Mononuclear cell (primary cell): ENCODE measurements around the gene MBD3. TPM values are rescaled to one million over a fixed set of nuclear protein-coding genes. Genes with fewer than 3 reads are reported as not detected.
"Not testable (repeated sequence)": the region's sequence is repeated elsewhere in the genome, so short reads cannot be mapped to it uniquely, and the experiment has no call there.

Source experiments
- H3K27me3 ChIP-seq: 2 replicates; pipeline ENCODE4 v1.6.0; 2011; ENCODE audit warnings: low read length, control low read depth; ENCODE audit not compliant: insufficient read depth
- H3K4me1 ChIP-seq: 2 replicates; pipeline ENCODE4 v1.5.1; 2011; ENCODE audit warnings: mild to moderate bottlenecking, low read length, control low read depth; ENCODE audit not compliant: insufficient read depth
- H3K4me3 ChIP-seq: 2 replicates; pipeline ENCODE4 v1.5.1; 2011; ENCODE audit warnings: mild to moderate bottlenecking, low read length, moderate library complexity
- H3K9me3 ChIP-seq: 2 replicates; pipeline ENCODE4 v1.5.1; 2011; ENCODE audit warnings: low read depth, mild to moderate bottlenecking, control low read depth, low read length
- total RNA-seq: library from RNA; depleted of rRNA; stranded (reverse); fragments of >200 nt; gene quantifications from one replicate; pipeline ENCODE4 v1.2.3, GENCODE V29; 2012

The MBD3 gene
- total RNA-seq, 1 donor, result 25.1 TPM

DNA sequence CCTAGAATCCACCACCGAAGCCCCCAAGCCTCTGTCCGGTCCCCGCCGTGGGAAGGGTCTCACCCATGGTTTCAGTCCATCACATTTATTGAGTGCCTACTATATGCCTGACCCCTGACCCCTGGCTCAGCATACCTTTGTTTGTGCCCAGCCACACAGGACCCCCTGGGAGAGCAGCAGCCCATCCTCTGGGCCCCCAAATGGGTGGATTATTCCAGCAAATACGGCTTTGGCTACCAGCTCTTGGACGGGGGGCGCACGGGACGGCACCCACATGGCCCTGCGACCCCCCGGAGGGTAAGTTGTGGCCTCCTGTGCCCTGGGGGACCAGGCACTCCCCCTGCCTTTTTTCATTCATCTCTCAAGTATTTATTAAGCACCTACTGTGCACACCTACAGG, 61.1 kb downstream of the MBD3 start:
- Histone ChIP-seq H3K4me1 (no peaks in the 10 kb centered on the region), H3K27me3 (no peaks in the 10 kb centered on the region), H3K9me3 (no peaks in the 10 kb centered on the region), H3K4me3 (no peak overlapping the region)

DNA sequence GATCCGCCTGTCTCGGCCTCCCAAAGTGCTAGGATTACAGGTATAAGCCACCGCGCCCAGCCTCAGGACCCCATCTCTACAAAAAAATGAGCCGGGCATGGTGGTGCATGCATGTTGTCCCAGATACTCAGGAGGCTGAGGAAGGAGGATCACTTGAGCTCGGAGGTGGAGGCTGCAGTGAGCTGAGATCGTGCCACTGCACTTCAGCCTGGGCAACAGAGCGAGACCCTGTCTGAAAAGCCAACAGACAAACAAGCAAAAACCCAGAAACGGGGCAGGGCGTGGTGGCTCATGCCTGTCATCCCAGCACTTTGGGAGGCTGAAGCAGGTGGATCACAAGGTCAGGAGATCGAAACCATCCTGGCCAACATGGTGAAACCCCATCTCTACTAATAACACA, 61.8 kb downstream of the MBD3 start:
- not testable (repeated sequence) for H3K9me3 ChIP-seq, H3K4me3 ChIP-seq, H3K27me3 ChIP-seq, H3K4me1 ChIP-seq

DNA sequence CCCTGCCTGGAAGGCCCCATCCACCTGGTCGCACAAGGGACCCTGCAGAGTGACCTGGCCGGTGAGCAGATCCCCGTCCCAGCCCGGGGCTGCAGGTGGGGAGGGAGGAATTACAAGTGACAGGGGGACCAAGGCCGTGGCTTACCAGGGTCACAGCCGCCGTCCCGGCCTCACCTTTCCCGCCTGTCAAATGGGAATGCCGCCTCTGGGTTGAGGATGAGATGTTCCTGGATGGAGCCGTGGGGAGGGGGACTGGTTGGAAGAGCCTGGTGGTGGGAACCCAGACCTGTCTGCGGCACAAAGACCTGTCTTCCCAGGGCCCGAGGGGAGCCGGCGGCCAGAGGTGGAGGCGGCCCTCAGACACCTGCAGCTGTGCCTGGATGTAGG, 63.2 kb downstream of the MBD3 start:
- no peaks in the 10 kb centered on the region for H3K9me3 ChIP-seq
- H3K4me1 ChIP-seq, result no peaks in the 10 kb centered on the region
- H3K4me3 ChIP-seq, result no peak overlapping the region
- H3K27me3 ChIP-seq, result peaks cover 8% of the 10 kb centered on the region

DNA sequence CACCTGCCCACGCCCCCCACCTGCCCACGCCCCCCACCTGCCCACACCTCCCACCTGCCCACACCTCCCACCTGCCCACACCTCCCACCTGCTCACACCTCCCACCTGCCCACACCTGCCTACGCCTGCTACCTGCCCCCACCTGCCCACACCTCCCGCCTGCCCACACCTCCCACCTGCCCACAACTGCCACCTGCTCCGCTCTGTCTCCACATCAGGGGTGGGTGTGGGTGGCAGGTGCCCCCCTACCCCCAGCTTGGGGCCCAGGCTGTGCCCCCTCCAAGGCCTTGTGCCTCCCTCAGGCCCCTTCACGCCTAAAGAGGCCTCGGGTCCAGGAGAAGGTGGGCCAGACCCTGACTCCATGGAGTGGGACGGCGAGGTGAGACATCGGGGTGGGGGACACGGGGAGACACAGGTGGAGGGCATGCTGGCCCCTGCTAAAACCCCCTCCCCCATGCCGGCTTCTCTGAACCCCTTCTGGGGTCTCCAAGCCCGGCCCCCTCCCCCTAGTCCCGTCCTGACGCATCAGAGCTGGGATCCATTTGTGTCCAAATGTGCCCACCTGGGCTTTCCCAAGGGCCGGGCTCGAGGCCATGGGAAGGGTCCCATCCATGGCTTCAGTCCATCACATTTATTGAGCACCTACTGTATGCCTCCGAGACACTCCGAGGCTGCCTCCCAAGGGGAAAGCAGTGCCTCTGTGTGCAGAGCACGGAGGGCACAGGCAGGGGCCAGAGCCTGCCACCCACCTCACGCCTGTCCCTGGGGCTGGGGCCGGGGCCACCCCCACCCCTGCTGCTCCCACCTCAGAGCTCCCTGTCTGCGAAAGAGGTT, 63.9 kb downstream of the MBD3 start:
- Histone ChIP-seq H3K4me3 (no peak overlapping the region), H3K27me3 (peaks cover 10% of the 10 kb centered on the region), H3K9me3 (no peaks in the 10 kb centered on the region), H3K4me1 (no peaks in the 10 kb centered on the region)

DNA sequence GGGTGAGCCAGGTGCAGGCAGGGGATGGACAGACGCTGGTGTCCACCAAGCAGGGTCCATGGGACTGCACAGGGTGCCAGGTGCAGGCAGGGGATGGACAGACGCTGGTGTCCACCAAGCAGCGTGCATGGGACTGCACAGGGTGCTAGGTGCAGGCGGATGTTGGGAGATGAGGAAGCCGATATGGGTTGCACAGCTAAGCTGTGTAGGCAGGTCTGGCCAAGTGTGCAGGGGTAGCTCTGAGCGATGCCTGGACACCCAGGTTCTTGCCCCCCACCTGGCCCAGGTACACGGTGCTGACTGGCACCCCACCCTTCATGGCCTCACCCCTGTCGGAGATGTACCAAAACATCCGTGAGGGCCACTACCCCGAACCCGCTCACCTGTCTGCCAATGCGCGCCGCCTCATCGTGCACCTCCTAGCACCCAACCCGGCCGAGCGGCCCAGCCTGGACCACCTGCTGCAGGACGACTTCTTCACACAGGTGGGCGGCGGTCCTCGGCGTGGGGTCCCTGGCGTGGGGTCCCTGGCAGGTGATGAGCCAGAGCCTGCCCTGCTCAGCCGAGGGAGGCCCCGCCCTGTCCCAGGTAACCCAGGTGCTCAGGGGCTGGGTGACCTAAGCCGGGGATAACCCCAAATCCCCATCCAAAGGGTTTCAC, 64.9 kb downstream of the MBD3 start:
- H3K9me3 ChIP-seq, result no peaks in the 10 kb centered on the region
- peaks cover 18% of the 10 kb centered on the region for H3K27me3 ChIP-seq
- no peaks in the 10 kb centered on the region for H3K4me1 ChIP-seq
- no peak overlapping the region for H3K4me3 ChIP-seq

DNA sequence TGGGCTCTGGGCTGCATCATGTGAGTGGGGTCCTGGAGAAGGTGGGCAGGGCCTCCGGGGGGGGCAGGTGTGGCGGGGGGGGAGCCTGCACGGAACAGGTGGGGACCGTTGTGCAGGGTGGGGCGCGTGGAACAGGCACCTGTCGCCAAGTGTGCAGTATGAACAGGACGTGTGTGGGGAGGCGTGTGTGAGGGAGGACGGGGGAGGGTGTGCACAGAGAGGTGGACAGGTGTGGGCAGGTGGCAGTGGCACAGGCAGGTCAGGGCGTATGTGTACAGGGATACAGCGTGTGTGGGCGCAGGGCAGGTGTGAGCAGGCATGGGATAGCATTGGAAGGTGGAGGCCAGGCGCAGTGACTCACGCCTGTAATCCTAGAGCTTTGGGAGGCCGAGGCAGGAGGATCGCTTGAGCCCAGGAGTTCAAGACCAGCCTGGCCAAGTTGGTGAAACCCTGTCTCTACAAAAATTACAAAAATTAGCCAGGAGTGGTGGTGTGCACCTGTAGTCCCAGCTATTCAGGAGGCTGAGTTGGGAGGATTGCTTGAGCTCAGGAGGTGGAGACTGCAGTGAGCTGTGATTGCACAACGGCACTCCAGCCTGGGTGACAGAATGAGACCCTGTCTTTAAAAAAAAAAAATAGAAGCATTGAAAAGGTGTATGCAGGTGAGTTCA, 65.6 kb downstream of the MBD3 start:
- no peak overlapping the region for H3K4me3 ChIP-seq
- H3K9me3 ChIP-seq, result no peaks in the 10 kb centered on the region
- peaks cover 19% of the 10 kb centered on the region for H3K27me3 ChIP-seq
- no peaks in the 10 kb centered on the region for H3K4me1 ChIP-seq

DNA sequence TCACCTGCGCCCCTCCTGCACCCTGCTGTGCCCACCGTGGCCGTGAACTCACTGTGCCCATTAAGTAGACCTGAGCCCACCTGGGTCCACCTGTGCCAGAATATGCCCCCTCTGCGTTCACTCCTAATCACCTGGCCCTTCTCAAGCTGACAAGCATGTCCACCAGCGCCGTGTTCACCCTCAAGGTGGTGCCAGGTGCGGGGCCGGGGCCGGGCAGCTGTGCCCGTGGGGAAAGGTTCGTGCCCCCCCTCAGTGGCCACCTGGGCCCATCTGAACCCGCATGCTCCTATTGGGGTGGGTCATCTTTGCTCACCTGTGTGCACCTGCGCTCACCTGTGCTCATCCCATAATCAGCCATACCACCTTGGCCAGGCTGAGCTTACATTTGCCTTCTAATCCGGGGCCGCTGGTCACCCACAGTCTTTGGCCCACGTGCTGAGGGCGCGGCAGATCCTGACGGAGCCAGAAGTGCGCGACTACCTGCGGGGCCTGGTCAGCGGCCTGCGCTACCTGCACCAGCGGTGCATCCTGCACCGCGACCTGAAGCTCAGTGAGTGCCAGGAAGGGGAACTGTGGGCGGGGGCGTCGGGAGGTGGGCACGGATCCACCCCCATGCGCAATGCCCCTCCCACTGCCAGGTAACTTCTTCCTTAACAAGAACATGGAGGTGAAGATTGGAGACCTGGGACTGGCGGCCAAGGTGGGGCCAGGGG, 66.4 kb downstream of the MBD3 start:
- H3K27me3 ChIP-seq, result peaks cover 19% of the 10 kb centered on the region
- H3K4me1 ChIP-seq, result no peaks in the 10 kb centered on the region
- no peak overlapping the region for H3K4me3 ChIP-seq
- H3K9me3 ChIP-seq, result no peaks in the 10 kb centered on the region

DNA sequence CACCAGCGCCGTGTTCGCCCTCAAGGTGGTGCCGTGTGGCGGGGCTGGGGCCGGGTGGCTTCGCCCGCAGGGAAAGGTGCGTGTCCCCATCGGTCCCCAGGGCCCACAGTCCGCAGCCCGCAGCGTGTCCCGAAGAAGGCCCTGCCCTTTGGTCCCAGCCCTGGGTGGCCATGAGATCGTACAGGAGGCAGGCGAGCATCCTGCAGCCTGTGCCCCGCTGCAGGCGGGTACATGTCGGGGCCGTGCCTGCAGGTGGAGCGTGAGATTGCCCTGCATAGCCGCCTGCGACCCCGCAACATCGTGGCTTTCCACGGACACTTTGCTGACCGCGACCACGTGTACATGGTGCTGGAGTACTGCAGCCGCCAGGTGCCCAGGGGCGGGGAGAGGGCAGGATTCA, 67.3 kb downstream of the MBD3 start:
- H3K9me3 ChIP-seq, result no peaks in the 10 kb centered on the region
- no peak overlapping the region for H3K4me3 ChIP-seq
- H3K4me1 ChIP-seq, result no peaks in the 10 kb centered on the region
- H3K27me3 ChIP-seq, result peaks cover 19% of the 10 kb centered on the region

DNA sequence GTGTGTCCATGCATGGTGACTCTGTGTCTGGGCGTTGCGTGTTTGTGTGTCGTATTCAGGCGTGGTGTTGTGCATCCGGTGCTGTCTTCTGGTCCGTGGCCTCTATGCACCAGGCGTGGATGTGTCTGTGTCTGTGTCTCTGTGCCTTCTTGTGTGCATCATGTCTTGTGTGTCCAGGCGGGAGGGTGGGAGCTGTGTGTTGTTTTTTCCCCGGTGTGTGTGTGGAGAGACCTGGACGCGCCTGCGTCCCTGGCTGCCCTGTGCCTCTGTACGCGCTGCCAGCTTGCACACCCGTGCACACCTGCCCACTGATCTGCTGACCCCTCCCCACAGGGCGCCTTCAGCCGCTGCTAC, 67.7 kb downstream of the MBD3 start:
- Histone ChIP-seq H3K4me1 (no peaks in the 10 kb centered on the region), H3K27me3 (peaks cover 19% of the 10 kb centered on the region), H3K4me3 (no peak overlapping the region), H3K9me3 (no peaks in the 10 kb centered on the region)

DNA sequence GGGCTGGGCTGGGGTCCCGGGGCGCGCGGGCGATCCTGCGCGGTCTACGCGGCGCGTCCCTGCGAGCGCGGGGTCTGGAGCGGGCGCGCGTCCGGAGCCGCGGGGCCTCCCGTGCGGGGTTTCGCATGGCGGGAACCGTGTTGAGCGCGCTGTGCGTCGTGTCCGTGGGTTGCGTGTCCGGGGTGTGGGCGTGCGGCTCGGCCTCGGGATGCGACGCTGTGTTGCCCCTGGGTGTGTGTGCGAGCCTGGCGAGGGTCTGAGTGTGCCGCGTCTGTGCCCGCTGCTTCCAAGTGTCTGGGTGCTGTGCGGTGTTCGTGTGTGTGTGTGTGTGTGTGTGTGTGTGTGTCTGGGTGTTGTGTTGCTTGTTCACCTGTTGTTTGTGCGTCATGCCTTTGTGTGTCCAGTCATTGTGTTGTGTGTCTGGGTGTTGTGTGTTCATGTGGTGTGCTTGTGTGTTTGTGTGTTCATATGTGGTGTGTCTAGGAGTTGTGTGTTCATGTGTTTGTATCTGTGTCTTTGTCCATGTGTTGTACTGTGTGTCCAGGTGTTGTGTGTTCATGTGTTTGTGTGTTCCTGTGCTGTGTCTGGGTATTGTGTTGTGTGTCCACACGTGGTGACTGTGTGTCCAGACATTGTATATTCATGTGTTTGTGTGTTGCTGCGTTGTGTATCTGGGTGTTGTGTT, 68.2 kb downstream of the MBD3 start:
- Histone ChIP-seq H3K4me1 (no peaks in the 10 kb centered on the region), H3K4me3 (no peak overlapping the region), H3K27me3 (peaks cover 19% of the 10 kb centered on the region), H3K9me3 (no peaks in the 10 kb centered on the region)

Other genes with a start within 250 kb of the MBD3 start
- gene NDUFS7, start 209.0 kb downstream of the MBD3 start, total RNA-seq, result 21.1 TPM
- gene GAMT, start 191.3 kb downstream of the MBD3 start, total RNA-seq, result 6.7 TPM
- gene DAZAP1, start 185.3 kb downstream of the MBD3 start, total RNA-seq, result 63.0 TPM
- 1,183 TPM for gene RPS15, start 154.5 kb downstream of the MBD3 start, total RNA-seq
- 0.10 TPM for gene APC2, start 142.7 kb downstream of the MBD3 start, total RNA-seq
- gene C19orf25, start 113.7 kb downstream of the MBD3 start, total RNA-seq, result 11.4 TPM
- 1.2 TPM for gene PCSK4, start 102.5 kb downstream of the MBD3 start, total RNA-seq
- gene REEP6, start 101.7 kb downstream of the MBD3 start, total RNA-seq, result 2.1 TPM
- 0.84 TPM for gene ADAMTSL5, start 79.8 kb downstream of the MBD3 start, total RNA-seq
- gene PLK5, start 68.8 kb downstream of the MBD3 start, total RNA-seq, result not detected
- gene MEX3D, start 24.5 kb downstream of the MBD3 start, total RNA-seq, result 2.1 TPM
- gene UQCR11, start 12.6 kb upstream of the MBD3 start, total RNA-seq, result 31.6 TPM
- 37.4 TPM for gene TCF3, start 59.8 kb upstream of the MBD3 start, total RNA-seq
- gene ONECUT3, start 160.6 kb upstream of the MBD3 start, total RNA-seq, result not detected
- 0.73 TPM for gene ATP8B3, start 219.4 kb upstream of the MBD3 start, total RNA-seq